Measurements from ENCODE around the gene ATP5F1C. TPM values are rescaled to one million over a fixed set of nuclear protein-coding genes. Genes with fewer than 3 reads are reported as not detected.

Gene ATP5F1C
- 176 and 189 TPM in 2 replicates for total RNA-seq

DNA sequence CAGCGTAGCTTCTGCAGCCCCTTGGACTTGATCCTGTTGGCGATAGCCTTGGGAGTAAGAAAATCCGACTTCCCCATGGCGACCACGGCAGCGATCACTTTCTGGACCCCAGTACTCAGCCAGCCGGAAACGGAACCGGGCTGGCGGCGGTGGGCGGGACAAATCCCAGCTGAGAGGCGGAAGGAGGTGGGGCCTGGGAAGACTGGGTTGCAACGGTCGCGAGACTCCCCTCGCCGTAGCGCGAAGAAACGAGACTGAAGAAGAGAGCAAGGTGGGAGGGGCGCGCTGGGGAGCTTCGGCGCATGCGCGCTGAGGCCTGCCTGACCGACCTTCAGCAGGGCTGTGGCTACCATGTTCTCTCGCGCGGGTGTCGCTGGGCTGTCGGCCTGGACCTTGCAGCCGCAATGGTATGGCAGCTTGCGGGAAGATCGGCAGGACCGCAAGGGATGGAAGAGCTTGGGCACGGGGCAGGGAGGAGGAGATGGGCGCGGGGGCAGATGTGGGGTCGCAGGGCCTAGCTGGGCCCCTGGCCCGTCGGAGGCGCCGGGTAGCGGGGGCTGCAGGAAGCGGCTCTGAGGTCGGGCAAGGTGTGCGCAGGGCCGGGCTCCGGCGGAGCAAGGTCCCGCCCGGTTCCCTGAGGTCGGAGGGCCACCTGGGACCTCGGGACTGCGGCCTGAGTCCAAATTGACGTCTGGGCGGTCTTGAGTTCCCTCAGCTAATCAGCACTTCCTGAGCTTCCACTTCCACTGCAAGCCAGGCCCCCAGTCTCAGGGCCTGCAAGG, at the start of gene ATP5F1C, which contains the start of gene KIN:
Gene ATP5F1C (plus strand): TSS at position 321 of the 782 bp plus-strand sequence. CDS start 31 bp downstream, at position 352.
Gene KIN (minus strand): TSS at position 137 of the 782 bp plus-strand sequence. CDS start 60 bp downstream, at position 77.

DNA sequence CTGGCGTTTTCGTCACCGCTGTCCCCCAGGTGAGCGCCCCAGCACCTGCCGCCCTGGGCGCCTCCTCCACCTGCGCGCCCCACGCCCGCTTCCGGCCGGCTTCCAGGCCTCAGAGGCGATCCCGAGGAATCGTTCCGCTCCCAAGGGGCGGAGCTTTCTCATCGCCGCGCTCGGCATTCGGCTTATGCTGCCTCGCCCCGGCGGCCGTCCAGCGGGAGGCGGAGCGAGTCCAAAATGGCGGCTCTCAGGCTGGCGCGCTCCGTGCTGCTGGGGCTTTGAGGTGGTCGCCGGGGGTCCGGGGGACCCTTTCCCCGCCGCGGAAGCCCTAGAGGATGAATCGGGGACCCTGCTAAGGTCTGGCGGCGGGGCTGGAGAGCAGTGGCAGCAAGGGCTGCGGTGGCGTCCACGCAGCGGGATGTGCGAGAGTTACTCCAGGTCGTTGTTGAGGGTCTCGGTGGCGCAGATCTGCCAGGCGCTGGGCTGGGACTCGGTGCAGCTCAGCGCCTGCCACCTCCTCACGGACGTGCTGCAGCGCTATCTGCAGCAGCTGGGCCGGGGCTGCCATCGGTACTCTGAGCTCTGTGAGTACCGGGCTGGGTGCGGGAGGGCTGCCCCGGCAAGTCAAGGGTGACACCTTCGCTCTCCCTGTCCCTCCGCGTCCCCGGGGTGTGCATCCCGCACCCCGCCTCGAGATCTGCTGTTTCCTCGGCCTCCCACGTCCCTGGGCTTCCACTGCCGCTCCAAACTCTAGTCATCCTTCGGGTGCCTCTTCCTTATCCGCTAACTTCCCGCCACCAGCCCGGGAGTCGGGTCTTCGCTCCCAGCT, 30.5 kb downstream of the ATP5F1C start, which contains the start of gene TAF3:
Gene TAF3 (plus strand): TSS at position 211 of the 826 bp plus-strand sequence. CDS start 205 bp downstream, at position 416.

Other genes starting within 250 kb of the ATP5F1C start
- 0.19 and 0.24 TPM in 2 replicates for gene ITIH5, start 121.2 kb upstream of the ATP5F1C start, total RNA-seq
- gene ITIH2, start 84.9 kb upstream of the ATP5F1C start, total RNA-seq: 0.05 and 0.12 TPM in 2 replicates
- gene KIN, start 184 bp upstream of the ATP5F1C start, total RNA-seq: 6.4 and 15.3 TPM in 2 replicates
- gene TAF3, start 30.3 kb downstream of the ATP5F1C start, total RNA-seq: 3.6 and 4.0 TPM in 2 replicates

Data from cardiac ventricle fibroblast (primary cell).